GM21825 (cell line): ENCODE results near the gene KATNB1.

ENCODE experiments used
- ATAC-seq: cut with Tn5 transposase; IDR thresholded peaks from one replicate; pipeline ENCODE4 v1.9.1; 2021; ENCODE audit warnings: mild to moderate bottlenecking, moderate library complexity; ENCODE audit not compliant: unreplicated experiment

KATNB1 gene

GRCh38 chr16:57802341-57803133 lies 67.0 kb downstream of the KATNB1 start, which contains the start of gene KIFC3:
Gene KIFC3, minus strand, starts transcription at chr16:57802491. Its CDS starts 4,248 bp downstream, at chr16:57798243.
- no peak for ATAC-seq

- no peak for ATAC-seq
Observed at GRCh38 chr16:57803134-57803990, 67.8 kb downstream of the KATNB1 start.

GRCh38 chr16:57804111-57804837 lies 68.7 kb downstream of the KATNB1 start:
- no peak for ATAC-seq

- no peak for ATAC-seq
Observed at GRCh38 chr16:57805176-57805575, 69.6 kb downstream of the KATNB1 start.
